IPS DF 4.7 (cell line): Measurements from ENCODE around the gene RCE1.

Source experiments
- DNase-seq: peaks from one replicate; pipeline ENCODE4 v3.0.0-alpha.2; 2013; ENCODE audit warnings: low spot score; ENCODE audit errors: extremely low read depth

RCE1 gene

GRCh38 chr11:66856496-66857233, 13.4 kb downstream of the RCE1 start, which contains the start of gene LRFN4:
LRFN4 (plus strand) TSS chr11:66857064; CDS start chr11:66857745, 681 bp downstream.
- no peak for DNase-seq

- DNase-seq = no peak
Observed at GRCh38 chr11:66857234-66857926, 14.1 kb downstream of the RCE1 start.

GRCh38 chr11:66857927-66858185, 14.6 kb downstream of the RCE1 start:
- DNase-seq = no peak

- DNase-seq = no peak
Observed at GRCh38 chr11:66858186-66858938, 15.1 kb downstream of the RCE1 start.

GRCh38 chr11:66858939-66859685, 15.9 kb downstream of the RCE1 start:
- no peak for DNase-seq

GRCh38 chr11:66859686-66860448, 16.6 kb downstream of the RCE1 start:
- no peak for DNase-seq

GRCh38 chr11:66860449-66860831, 17.2 kb downstream of the RCE1 start:
- DNase-seq = no peak

- DNase-seq = no peak
Observed at GRCh38 chr11:66861038-66861773, 18.0 kb downstream of the RCE1 start.

GRCh38 chr11:66861774-66862558, 18.7 kb downstream of the RCE1 start:
- DNase-seq = no peak

- no peak for DNase-seq
Observed at GRCh38 chr11:66862559-66863037, 19.4 kb downstream of the RCE1 start.

GRCh38 chr11:66863428-66864125, 20.3 kb downstream of the RCE1 start:
- no peak for DNase-seq

- no peak for DNase-seq
Observed at GRCh38 chr11:66864172-66864901, 21.1 kb downstream of the RCE1 start.

GRCh38 chr11:66864924-66865697, 21.9 kb downstream of the RCE1 start:
- no peak for DNase-seq

GRCh38 chr11:66866007-66866406, 22.8 kb downstream of the RCE1 start:
- DNase-seq = no peak

GRCh38 chr11:66866511-66866986, 23.3 kb downstream of the RCE1 start:
- no peak for DNase-seq

- no peak for DNase-seq
Observed at GRCh38 chr11:66867425-66868040, 24.3 kb downstream of the RCE1 start.
